Tibial nerve (tissue), 4 donors: Measurements from ENCODE around the gene NOTCH3. TPM values are rescaled to one million over a fixed set of nuclear protein-coding genes. Genes with fewer than 3 reads are reported as not detected.

Experiments
- DNase-seq, 2 donors: peaks; one replicate each; pipeline ENCODE4 v3.0.0-alpha.2; 2019; ENCODE audit warnings: low spot score in 2 of 2
- H3K27ac ChIP-seq, 4 donors: fragments of 200-600 bp; sonication (generic) in 3 of 4; one replicate each; pipeline ENCODE4 v1.5.1; 2017 to 2019; ENCODE audit warnings: mild to moderate bottlenecking in 1 of 4
- H3K27me3 ChIP-seq, 2 donors: fragments of 200-600 bp; sonication (generic) in 1 of 2; one replicate each; pipeline versions ENCODE4 v1.5.1 to v1.6.0; 2017 to 2019
- H3K36me3 ChIP-seq, 3 donors: fragments of 200-600 bp; sonication (generic); one replicate each; pipeline ENCODE4 v1.5.1; 2018 to 2019
- H3K4me1 ChIP-seq, 4 donors: fragments of 200-600 bp; sonication (generic) in 3 of 4; one replicate each; pipeline ENCODE4 v1.5.1; 2017 to 2019
- H3K4me3 ChIP-seq, 4 donors: fragments of 200-600 bp; sonication (generic) in 3 of 4; one replicate each; pipeline ENCODE4 v1.5.1; 2017 to 2019; ENCODE audit warnings: mild to moderate bottlenecking in 1 of 4, moderate library complexity in 1 of 4
- H3K9me3 ChIP-seq, 4 donors: fragments of 200-600 bp; sonication (generic) in 3 of 4; one replicate each; pipeline ENCODE4 v1.5.1; 2017 to 2019
- CTCF ChIP-seq, 5 experiments: fragments of 200-600 bp in 3 of 5; fragments of 450-650 bp in 2 of 5; sonication (generic) in 3 of 5; IDR thresholded peaks; one replicate each; pipeline ENCODE4 v1.5.1; 2016 to 2019; ENCODE audit warnings: antibody characterized with exemption in 5 of 5, mild to moderate bottlenecking in 3 of 5, moderate library complexity in 2 of 5
- EP300 ChIP-seq, 2 donors: sonication (generic); formaldehyde crosslinking; IDR thresholded peaks; one replicate each; pipeline ENCODE4 v1.6.1; 2017; ENCODE audit warnings: antibody characterized with exemption in 2 of 2, mild to moderate bottlenecking in 1 of 2
- POLR2A ChIP-seq, 2 donors: fragments of 450-650 bp; IDR thresholded peaks; one replicate each; pipeline ENCODE4 v1.6.1; 2017; ENCODE audit warnings: antibody characterized with exemption in 2 of 2, mild to moderate bottlenecking in 2 of 2, moderate library complexity in 2 of 2
- WGBS, 2 donors: methylation state at CpG; one replicate each; pipeline ENCODE4 v1.1.5; 2018; 5-methylcytosine and 5-hydroxymethylcytosine counted together
- total RNA-seq, 4 donors: library from RNA; depleted of rRNA; stranded (reverse); fragments of >200 nt; gene quantifications; one replicate each; pipeline ENCODE4 v1.1.0, GENCODE V29; 2016

Gene NOTCH3
- total RNA-seq, 4 donors from 2014 or later: 34.3 to 86.1 (median 53.2) TPM

GRCh38 chr19:15184776-15185175 is 16.0 kb downstream of the NOTCH3 start:
- no peak for DNase-seq
- H3K9me3 ChIP-seq: no peaks in the 10 kb centered on the region
- H3K36me3 ChIP-seq: peaks cover 0 to 17% (median 0%) of the 10 kb centered on the region in 3 donors
- no peak overlapping the region for H3K4me3 ChIP-seq
- no peaks in the 10 kb centered on the region for H3K4me1 ChIP-seq
- 69 to 73% methylated on average over 4 of the region's 4 CpGs for WGBS, 2 donors
- no peak overlapping the region for H3K27ac ChIP-seq
- H3K27me3 ChIP-seq: no peaks in the 10 kb centered on the region
- no peak for TF ChIP-seq CTCF (IDR thresholded peaks at IDR 0.05)
- TF ChIP-seq EP300 (IDR thresholded peaks at IDR 0.05): no peak
- TF ChIP-seq POLR2A (IDR thresholded peaks at IDR 0.05): no peak

- H3K27ac ChIP-seq: no peak overlapping the region
- WGBS, 2 donors: 79 to 84% methylated on average over 8 to 23 of the region's 23 CpGs
- H3K4me1 ChIP-seq: peaks cover 0 to 10% (median 4%) of the 10 kb centered on the region in 4 donors
- H3K4me3 ChIP-seq: no peak overlapping the region
- TF ChIP-seq CTCF (IDR thresholded peaks at IDR 0.05) (no peak), EP300 (IDR thresholded peaks at IDR 0.05) (no peak), POLR2A (IDR thresholded peaks at IDR 0.05) (no peak)
- DNase-seq: no peak
- H3K27me3 ChIP-seq: no peaks in the 10 kb centered on the region
- peaks cover 0 to 8% (median 0%) of the 10 kb centered on the region in 3 donors for H3K36me3 ChIP-seq
- H3K9me3 ChIP-seq: no peaks in the 10 kb centered on the region
Observed at GRCh38 chr19:15181394-15181793, 19.4 kb downstream of the NOTCH3 start.

- 60 to 81% methylated on average over 18 to 37 of the region's 39 CpGs for WGBS, 2 donors
- H3K9me3 ChIP-seq: no peaks in the 10 kb centered on the region
- H3K4me3 ChIP-seq: no peak overlapping the region
- H3K27ac ChIP-seq: no peak overlapping the region
- TF ChIP-seq POLR2A (IDR thresholded peaks at IDR 0.05) (no peak), EP300 (IDR thresholded peaks at IDR 0.05) (no peak), CTCF (IDR thresholded peaks at IDR 0.05) (no peak)
- peaks cover 0 to 10% (median 4%) of the 10 kb centered on the region in 4 donors for H3K4me1 ChIP-seq
- H3K36me3 ChIP-seq: peaks cover 0 to 5% (median 0%) of the 10 kb centered on the region in 3 donors
- no peaks in the 10 kb centered on the region for H3K27me3 ChIP-seq
- no peak for DNase-seq
Observed at GRCh38 chr19:15180451-15181390, 20.1 kb downstream of the NOTCH3 start.

- H3K4me3 ChIP-seq: no peak overlapping the region
- TF ChIP-seq POLR2A (IDR thresholded peaks at IDR 0.05): no peak
- TF ChIP-seq CTCF (IDR thresholded peaks at IDR 0.05): no peak
- TF ChIP-seq EP300 (IDR thresholded peaks at IDR 0.05): no peak
- H3K36me3 ChIP-seq: peaks cover 0 to 5% (median 0%) of the 10 kb centered on the region in 3 donors
- H3K27ac ChIP-seq: no peak overlapping the region
- no peaks in the 10 kb centered on the region for H3K9me3 ChIP-seq
- DNase-seq: no peak
- peaks cover 0 to 10% (median 4%) of the 10 kb centered on the region in 4 donors for H3K4me1 ChIP-seq
- no peaks in the 10 kb centered on the region for H3K27me3 ChIP-seq
- 86 to 89% methylated on average over 30 to 32 of the region's 33 CpGs for WGBS, 2 donors
Observed at GRCh38 chr19:15178629-15179308, 22.0 kb downstream of the NOTCH3 start.
